HepG2 (cell line): ENCODE measurements around the gene ZNF777. TPM values are rescaled to one million over a fixed set of nuclear protein-coding genes. Genes with fewer than 3 reads are reported as not detected.

ENCODE experiments used
- AGO2 ChIP-seq: fragments of 200-400 bp; formaldehyde crosslinking; optimal IDR thresholded peaks from 2 replicates; pipeline ENCODE3; 2017; ENCODE audit warnings: mild to moderate bottlenecking, low read depth, low read length, moderate library complexity
- ATRX ChIP-seq: sonication (generic); formaldehyde crosslinking; IDR thresholded peaks from 2 replicates; pipeline ENCODE4 v1.4.0; 2020; ENCODE audit warnings: missing genetic modification reagents, borderline replicate concordance
- BRCA1 ChIP-seq: sonication (generic); formaldehyde crosslinking; IDR thresholded peaks from 2 replicates; pipeline ENCODE4 v1.4.0; 2020; ENCODE audit warnings: missing genetic modification reagents
- CERS6 ChIP-seq: sonication (generic); formaldehyde crosslinking; IDR thresholded peaks from 2 replicates; pipeline ENCODE4 v1.5.0; 2020; ENCODE audit warnings: missing genetic modification reagents
- DRAP1 ChIP-seq: IDR thresholded peaks from 2 replicates; pipeline ENCODE4 v1.6.1; 2016; ENCODE audit warnings: missing genetic modification reagents, missing compliant biosample characterization
- ETV5 ChIP-seq: IDR thresholded peaks from 2 replicates; pipeline ENCODE4 v1.6.1; 2018; ENCODE audit warnings: missing biosample characterization, missing genetic modification reagents, inconsistent platforms, borderline replicate concordance
- FOXO1 ChIP-seq: sonication (generic); formaldehyde crosslinking; IDR thresholded peaks from 2 replicates; pipeline ENCODE4 v1.4.0; 2020; ENCODE audit warnings: missing genetic modification reagents
- HMG20A ChIP-seq: IDR thresholded peaks from 2 replicates; pipeline ENCODE4 v1.6.1; 2016; ENCODE audit warnings: borderline replicate concordance
- MTF1 ChIP-seq: sonication (generic); formaldehyde crosslinking; IDR thresholded peaks from 2 replicates; pipeline ENCODE4 v1.5.0; 2020; ENCODE audit warnings: missing genetic modification reagents
- NFYB ChIP-seq: sonication (generic); formaldehyde crosslinking; IDR thresholded peaks from 2 replicates; pipeline ENCODE4 v1.4.0; 2020; ENCODE audit warnings: missing genetic modification reagents
- NR0B2 ChIP-seq: sonication (generic); formaldehyde crosslinking; IDR thresholded peaks from 2 replicates; pipeline ENCODE4 v1.4.0; 2020; ENCODE audit warnings: mild to moderate bottlenecking, missing genetic modification reagents
- NR2C2 ChIP-seq: sonication (generic); formaldehyde crosslinking; IDR thresholded peaks from 2 replicates; pipeline ENCODE4 v1.4.0; 2020; ENCODE audit warnings: missing genetic modification reagents, mild to moderate bottlenecking, moderate library complexity, borderline replicate concordance
- THAP11 ChIP-seq: IDR thresholded peaks from 2 replicates; pipeline ENCODE4 v1.6.1; 2016; ENCODE audit warnings: missing biosample characterization, missing genetic modification reagents
- TRIM22 ChIP-seq: fragments of 450-650 bp; IDR thresholded peaks from 2 replicates; pipeline ENCODE4 v1.6.1; 2017
- ZBTB1 ChIP-seq: sonication (generic); formaldehyde crosslinking; IDR thresholded peaks from 2 replicates; pipeline ENCODE4 v1.4.0; 2020; ENCODE audit warnings: missing genetic modification reagents, borderline replicate concordance
- ZNF138 ChIP-seq: sonication (generic); formaldehyde crosslinking; IDR thresholded peaks from 2 replicates; pipeline ENCODE4 v1.5.0; 2020; ENCODE audit warnings: mild to moderate bottlenecking, low read depth, missing genetic modification reagents
- ZNF710 ChIP-seq: sonication (generic); formaldehyde crosslinking; IDR thresholded peaks from 2 replicates; pipeline ENCODE4 v1.5.0; 2020; ENCODE audit warnings: mild to moderate bottlenecking, missing genetic modification reagents, borderline replicate concordance
- polyA plus RNA-seq, 8 experiments: library from polyadenylated mRNA; depleted of rRNA in 3 of 8; stranded (reverse) in 7 of 8; unstranded in 1 of 8; fragments of >200 nt; fragmentation: Illumina TruSeq in 4 of 8; extraction: Trizol in 4 of 8; gene quantifications; 2 replicates each; pipeline versions ENCODE4 v1.2.1 to v1.2.3, GENCODE V29; 2011 to 2016; ENCODE audit warnings: low read depth in 4 of 8, missing spikeins in 1 of 8, mixed read lengths in 1 of 8; ENCODE audit not compliant: insufficient read depth in 1 of 8
- total RNA-seq, 5 experiments: library from RNA; depleted of rRNA; stranded (reverse); fragments of >200 nt; fragmentation: Illumina TruSeq; extraction: Trizol; gene quantifications; 2 replicates each; pipeline ENCODE4 v1.2.3, GENCODE V29; 2016; ENCODE audit warnings: low read depth in 1 of 5
- TF ChIP-seq, protein P1 (sequence below): sonication (generic); formaldehyde crosslinking; IDR thresholded peaks from 2 replicates; pipeline ENCODE4 v1.5.1; 2020; ENCODE audit warnings: mild to moderate bottlenecking, missing genetic modification reagents, moderate library complexity
- TF ChIP-seq, protein P2 (sequence below): sonication (generic); formaldehyde crosslinking; IDR thresholded peaks from 2 replicates; pipeline ENCODE4 v1.4.0; 2020; ENCODE audit warnings: mild to moderate bottlenecking, low read depth, missing genetic modification reagents

ZNF777 gene
- total and polyA plus RNA-seq, 2 of the 13 experiments (the other 11 are each of a cell fraction or from before 2014, with no cell fraction given), result 3.8 to 6.0 TPM

- TF ChIP-seq ZNF710, result no peak
- TF ChIP-seq MTF1 (CRISPR knock-in tag), result no peak
- no peak for TF ChIP-seq AGO2
- 0 out of 2 replicates have a peak, but pooled peaks have one; percentile 9 for TF ChIP-seq FOXO1 (CRISPR knock-in tag)
- no peak for TF ChIP-seq ZBTB1 (CRISPR knock-in tag)
- peak; percentile 69 for TF ChIP-seq THAP11 (CRISPR knock-in tag)
- TF ChIP-seq ATRX, result no peak
- TF ChIP-seq DRAP1 (CRISPR knock-in tag), result no peak
- TF ChIP-seq ETV5 (CRISPR knock-in tag), result no peak
- TF ChIP-seq NR2C2 (CRISPR knock-in tag), result peak; percentile 87
- no peak for TF ChIP-seq ZNF138 (CRISPR knock-in tag)
- TF ChIP-seq TRIM22, result no peak
- TF ChIP-seq NR0B2 (CRISPR knock-in tag), result peak; percentile 46; the same call in 1 of the 2 replicates
- TF ChIP-seq, protein P1, sequence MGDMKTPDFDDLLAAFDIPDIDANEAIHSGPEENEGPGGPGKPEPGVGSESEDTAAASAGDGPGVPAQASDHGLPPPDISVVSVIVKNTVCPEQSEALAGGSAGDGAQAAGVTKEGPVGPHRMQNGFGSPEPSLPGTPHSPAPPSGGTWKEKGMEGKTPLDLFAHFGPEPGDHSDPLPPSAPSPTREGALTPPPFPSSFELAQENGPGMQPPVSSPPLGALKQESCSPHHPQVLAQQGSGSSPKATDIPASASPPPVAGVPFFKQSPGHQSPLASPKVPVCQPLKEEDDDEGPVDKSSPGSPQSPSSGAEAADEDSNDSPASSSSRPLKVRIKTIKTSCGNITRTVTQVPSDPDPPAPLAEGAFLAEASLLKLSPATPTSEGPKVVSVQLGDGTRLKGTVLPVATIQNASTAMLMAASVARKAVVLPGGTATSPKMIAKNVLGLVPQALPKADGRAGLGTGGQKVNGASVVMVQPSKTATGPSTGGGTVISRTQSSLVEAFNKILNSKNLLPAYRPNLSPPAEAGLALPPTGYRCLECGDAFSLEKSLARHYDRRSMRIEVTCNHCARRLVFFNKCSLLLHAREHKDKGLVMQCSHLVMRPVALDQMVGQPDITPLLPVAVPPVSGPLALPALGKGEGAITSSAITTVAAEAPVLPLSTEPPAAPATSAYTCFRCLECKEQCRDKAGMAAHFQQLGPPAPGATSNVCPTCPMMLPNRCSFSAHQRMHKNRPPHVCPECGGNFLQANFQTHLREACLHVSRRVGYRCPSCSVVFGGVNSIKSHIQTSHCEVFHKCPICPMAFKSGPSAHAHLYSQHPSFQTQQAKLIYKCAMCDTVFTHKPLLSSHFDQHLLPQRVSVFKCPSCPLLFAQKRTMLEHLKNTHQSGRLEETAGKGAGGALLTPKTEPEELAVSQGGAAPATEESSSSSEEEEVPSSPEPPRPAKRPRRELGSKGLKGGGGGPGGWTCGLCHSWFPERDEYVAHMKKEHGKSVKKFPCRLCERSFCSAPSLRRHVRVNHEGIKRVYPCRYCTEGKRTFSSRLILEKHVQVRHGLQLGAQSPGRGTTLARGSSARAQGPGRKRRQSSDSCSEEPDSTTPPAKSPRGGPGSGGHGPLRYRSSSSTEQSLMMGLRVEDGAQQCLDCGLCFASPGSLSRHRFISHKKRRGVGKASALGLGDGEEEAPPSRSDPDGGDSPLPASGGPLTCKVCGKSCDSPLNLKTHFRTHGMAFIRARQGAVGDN (CRISPR knock-in tag), result peak; percentile 59
- TF ChIP-seq BRCA1 (CRISPR knock-in tag), result no peak
- TF ChIP-seq NFYB (CRISPR knock-in tag), result no peak
- TF ChIP-seq, protein P2, sequence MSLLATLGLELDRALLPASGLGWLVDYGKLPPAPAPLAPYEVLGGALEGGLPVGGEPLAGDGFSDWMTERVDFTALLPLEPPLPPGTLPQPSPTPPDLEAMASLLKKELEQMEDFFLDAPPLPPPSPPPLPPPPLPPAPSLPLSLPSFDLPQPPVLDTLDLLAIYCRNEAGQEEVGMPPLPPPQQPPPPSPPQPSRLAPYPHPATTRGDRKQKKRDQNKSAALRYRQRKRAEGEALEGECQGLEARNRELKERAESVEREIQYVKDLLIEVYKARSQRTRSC (CRISPR knock-in tag), result no peak
- no peak for TF ChIP-seq HMG20A (CRISPR knock-in tag)
- no peak for TF ChIP-seq CERS6
Measured at GRCh38 chr7:149497467-149498261, 36.8 kb upstream of the ZNF777 start, which contains the start of gene ZNF746 (continued).
